GM19395 (cell line): ENCODE measurements around the gene CPSF4.

ENCODE experiments used
- ATAC-seq: cut with Tn5 transposase; IDR thresholded peaks from one replicate; pipeline ENCODE4 v1.9.1; 2021; ENCODE audit warnings: mild to moderate bottlenecking, moderate library complexity; ENCODE audit not compliant: unreplicated experiment

CPSF4 gene

DNA sequence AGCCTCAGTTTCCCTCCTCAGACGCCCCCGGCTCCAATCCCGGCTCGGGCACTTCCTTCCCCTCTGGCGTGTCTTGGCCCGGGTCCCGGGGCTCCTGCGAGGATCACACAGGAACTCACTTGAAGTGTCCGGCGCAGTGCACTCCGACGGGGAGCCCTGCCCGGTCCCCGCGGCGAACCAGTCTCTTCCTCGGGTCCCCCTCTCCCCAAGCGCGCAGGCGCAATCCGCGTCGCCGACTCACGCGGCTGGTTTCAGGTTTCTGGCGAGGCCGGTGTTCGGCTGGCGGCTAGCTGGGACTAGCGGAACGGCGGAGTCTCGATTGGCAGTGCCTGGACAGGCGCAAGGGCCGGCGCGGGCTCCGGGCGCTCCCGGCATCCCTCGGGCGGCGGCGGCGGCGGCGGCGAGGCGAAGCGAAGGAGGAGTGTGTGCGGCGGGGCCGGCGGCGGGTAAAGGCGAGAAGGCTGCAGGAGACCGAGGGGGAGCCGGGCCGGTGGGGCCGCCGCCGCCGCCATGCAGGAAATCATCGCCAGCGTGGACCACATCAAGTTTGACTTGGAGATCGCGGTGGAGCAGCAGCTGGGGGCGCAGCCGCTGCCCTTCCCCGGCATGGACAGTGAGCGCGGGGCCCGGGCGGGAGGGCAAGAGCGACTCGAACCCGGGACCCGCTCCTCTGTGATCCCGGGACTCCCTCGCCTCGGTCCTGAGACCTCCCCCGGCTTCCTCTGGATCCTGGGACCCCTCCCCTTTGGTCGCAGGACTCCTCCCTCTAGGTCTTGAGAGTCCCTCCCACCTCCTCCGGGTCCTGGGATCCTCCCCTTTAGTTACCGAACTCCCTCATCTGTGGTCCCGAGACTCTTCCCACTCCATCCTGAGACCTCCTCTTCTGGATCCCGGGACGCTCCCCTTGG lies at the start of gene CPSF4, which contains the start of gene PTCD1:
Gene CPSF4, plus strand, starts transcription at position 371 of the 908 bp plus-strand sequence. Its CDS starts 140 bp downstream, at position 511.
Gene PTCD1, minus strand, starts transcription at position 226 of the 908 bp plus-strand sequence. CDS start 3,556 bp downstream, outside the sequence.
- ATAC-seq: peak; percentile 91

- no peak for ATAC-seq
Observed at GRCh38 chr7:99389772-99390171, 49.0 kb upstream of the CPSF4 start.

GRCh38 chr7:99390941-99391602 lies 47.7 kb upstream of the CPSF4 start:
- no peak for ATAC-seq

DNA sequence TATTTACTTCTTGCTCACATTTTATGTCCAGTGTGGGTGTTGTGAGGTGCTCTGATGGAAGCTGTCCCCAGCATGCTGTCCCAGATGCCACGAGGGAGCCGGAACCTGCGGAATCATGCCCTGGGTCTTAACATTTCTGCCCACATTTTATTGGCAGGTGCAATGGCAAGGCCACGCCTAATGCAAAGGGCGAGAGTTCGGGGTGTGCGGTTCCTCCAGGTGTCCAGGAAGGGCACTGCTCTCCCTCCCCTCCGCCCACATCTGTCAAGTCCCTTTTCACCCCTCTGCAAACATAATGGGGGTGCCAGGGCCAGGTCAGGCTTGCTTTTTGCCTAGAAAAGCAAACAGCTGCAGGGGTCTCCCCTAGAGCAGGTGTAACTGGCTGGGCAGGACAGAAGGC lies 46.7 kb upstream of the CPSF4 start:
- ATAC-seq: no peak

DNA sequence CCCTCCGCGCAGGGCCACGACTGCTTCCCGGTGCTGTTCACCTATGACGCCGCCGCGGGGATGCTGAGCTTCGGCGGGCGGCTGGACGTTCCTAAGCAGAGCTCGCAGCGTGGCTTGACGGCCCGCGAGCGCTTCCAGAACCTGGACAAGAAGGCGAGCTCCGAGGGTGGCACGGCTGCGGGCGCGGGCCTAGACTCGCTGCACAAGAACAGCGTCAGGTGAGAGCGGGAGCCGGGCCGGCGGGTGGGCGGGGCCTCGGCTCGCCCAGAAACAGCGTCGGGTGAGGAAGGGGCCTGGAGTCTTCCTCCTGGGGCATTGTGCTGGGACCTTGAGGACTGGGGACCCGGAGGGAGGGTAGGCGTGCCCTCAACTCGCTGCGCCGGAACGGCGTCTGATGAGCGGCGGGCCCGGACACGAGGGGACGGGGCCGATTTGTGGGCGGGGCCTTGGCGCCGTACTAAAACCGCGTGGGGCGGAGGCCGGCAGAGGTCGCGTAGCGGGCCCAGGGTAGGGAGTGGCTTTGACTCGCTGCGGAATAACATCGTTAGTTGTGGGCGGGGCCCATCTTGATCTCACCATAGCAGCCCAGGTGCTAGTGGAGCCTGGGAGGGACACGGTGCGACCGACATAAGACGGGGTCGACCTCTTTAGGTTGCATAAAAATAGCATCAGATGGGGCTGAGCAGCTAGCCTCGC lies 45.9 kb upstream of the CPSF4 start:
- ATAC-seq: peak; percentile 71

DNA sequence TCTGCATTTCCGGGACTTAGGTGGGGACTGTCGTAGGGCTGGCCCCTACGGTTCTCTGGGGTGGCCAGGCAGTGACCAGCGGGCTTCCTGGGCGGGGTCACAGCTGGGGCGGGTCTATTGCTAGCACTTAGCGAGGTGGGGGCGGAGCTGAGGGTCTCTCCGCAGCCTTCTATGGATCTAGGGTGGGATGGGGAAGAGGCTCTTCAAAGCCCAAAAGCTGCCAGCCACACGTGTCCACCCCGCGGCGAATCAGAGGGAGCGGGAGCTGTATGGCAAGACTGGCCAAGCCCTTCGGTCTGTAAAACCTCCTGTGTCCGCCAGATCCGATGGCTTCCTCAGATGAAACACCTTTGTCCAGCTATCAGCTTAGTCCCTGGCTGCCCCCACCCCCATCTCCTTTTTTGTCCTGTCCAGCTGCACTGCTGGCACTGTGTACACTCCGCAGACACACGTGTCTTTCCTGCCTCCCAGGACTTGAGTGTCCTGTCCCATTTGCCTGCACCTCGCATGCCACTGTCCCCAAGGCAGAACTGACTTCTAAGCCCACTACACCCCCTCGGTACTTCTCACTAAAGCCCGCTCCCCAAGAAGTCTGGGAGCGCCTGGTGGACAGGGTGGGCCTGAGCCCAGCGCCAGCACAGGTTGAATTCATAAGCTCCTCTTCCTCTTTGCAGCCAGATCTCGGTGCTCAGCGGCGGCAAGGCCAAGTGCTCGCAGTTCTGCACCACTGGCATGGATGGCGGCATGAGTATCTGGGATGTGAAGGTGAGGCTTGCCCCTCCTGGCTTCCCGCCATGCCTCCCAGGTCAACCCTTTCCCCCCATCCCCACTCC lies 45.2 kb upstream of the CPSF4 start:
- ATAC-seq: no peak

DNA sequence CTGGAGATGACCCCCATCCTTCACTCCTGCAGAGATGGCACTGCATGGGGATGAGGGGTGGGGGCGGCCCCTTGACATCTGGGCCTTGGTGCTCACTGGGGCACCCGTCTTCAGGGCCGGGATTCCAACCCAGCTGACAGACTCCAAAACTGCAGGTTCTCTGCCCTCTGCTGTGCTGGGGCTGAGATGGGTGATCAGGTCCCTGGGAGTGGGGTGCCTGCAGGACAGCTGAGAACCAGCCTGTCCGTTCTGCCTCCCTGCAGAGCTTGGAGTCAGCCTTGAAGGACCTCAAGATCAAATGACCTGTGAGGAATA lies 44.6 kb upstream of the CPSF4 start:
- ATAC-seq: no peak

DNA sequence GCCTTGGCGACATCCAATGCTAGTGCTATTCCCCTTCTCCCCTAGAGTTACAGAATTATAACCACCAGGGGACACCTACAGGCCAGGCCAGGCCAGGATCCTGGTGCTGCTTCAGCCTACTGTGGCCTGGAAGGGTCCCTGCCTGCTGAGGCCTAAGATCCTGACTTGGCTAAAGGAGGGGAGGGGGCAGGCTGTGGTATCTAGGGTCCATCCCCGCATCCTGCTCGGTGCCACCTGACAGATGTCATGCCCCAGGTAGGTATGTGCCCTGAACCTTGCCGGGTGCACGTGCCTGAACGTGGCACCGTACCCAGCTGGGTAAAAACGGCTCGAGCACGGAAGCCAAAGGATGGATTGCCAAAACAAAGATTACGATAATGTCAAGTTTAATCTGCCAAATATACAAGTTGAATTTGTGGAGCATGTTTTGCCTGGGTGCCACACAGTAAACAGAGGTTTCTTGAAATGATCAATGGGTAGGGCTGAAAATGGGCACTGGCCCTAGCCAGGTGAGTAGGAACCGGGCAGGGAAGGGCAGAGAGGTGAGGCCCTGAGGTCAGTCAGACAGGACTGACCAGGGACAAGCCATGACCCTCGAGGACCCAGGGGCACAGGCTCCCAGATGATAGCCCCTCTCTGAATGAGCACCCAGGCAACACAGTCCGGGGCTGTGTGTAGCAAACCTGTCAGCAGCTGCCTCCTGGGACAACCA lies 43.0 kb upstream of the CPSF4 start:
- no peak for ATAC-seq

DNA sequence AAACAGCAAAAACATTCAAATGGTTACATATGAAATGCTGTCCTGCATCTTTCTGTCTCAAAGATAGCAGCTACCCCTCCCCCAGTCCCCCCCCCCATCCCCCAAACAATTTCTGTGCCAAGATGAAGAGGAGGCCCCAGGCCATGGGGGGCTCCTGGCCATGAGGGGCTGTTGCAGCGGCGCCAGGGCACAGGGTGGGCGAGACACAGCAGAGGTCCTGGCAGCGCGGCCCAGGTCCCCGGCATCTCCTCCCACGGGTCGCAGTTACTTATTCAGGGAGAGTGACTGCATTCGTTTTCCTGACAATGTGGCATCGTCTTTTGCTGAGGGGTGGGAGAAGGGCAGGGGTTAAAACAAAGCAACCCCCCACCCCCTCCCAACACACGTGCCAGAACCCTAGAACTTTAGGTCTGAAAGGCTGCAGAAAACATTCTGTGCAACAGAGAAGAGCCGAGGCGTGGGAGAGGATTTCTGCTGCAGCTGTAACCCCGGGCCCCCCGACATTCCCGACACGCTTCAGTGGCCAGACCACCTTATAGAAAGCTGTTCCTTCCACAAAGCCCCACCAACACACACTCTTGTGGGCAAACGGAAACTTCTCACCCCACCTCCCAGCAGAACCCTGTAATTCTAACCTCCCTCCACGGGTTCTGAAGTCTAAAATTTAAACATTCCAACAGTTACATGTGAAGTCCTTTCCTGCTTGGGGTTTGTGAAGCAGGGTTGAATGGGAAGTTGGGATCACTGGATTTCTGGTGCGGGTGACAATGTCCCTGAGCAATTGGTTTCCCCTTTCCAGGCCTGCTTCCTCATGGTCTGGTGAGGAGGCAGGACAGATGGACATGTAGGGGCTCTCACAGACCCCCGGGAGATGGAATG lies 42.1 kb upstream of the CPSF4 start:
- no peak for ATAC-seq

GRCh38 chr7:99397297-99397983 lies 41.3 kb upstream of the CPSF4 start:
- ATAC-seq: no peak

GRCh38 chr7:99398891-99399445 lies 39.8 kb upstream of the CPSF4 start:
- ATAC-seq: no peak

- ATAC-seq: no peak
Observed at GRCh38 chr7:99399597-99399996, 39.1 kb upstream of the CPSF4 start.

DNA sequence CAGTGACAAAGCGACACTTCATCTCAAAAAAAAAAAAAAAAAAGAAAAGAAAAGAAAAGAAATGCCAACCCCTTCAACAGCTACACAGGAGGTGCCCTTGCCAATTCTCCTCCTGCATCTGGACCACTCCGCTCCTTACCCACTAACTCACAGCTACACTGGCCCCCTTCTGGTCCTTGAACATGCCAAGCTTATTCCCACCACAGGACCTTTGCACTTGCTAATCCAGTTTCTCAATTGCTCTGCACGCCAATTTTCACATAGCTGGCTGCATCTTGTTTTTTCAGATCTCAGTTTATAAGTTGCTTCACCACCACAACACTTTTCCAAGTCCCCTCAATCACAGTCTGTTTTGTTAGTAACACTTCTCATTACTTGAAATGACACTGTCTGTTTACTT lies 35.9 kb upstream of the CPSF4 start:
- ATAC-seq: no peak

- no peak for ATAC-seq
Observed at GRCh38 chr7:99403764-99404163, 35.0 kb upstream of the CPSF4 start.

DNA sequence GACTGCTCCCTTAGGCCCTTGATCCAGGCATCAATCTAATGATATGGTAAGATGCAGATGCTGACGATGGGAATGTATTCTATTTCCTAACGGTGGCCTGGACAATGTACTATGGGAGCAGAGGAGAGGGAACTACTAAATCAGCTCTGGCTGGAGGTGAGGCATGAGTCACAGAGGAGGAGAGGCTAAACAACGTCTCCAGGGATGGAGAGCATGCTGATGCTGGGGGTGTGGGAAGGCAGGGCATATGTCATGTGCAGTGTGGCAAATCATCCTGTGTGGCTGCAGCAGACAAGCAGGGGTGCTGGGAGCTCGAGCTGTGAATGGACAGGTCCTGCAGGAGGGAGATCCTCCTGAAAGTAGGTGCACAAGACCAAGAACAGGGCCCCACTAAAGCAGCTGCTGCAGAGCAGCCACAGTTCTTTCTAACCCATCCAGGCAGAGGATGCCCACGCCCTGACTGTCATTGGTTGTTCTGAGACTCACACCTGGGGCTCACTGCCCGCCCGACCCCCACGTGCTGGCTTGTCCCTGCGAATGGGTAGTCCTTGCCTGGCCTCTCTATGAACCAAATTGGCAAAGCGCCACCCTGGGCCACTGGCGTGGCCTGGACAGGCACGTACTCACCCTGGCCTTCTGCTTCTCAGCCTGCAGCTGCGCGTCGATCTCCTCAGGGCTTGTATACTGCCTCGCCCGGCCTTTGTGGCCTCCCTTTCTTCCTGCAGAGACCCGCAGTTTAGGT lies 34.3 kb upstream of the CPSF4 start:
- no peak for ATAC-seq

DNA sequence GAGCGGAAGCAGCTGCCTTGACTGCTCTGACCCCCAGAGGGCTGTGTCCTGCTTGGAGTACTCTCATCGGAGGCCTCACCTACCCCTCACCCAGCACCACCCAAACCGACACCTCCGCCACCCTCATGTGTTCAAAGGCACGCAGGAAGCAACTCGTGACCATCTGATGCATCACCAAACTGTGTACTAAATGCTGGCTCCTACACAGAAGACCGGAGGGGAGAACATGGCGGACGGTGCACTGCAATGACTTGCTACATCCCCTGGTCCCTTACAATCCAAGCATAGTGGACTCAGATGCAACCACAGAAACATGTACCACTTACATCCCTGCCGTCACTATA lies 33.8 kb upstream of the CPSF4 start:
- no peak for ATAC-seq

GRCh38 chr7:99406557-99406956 lies 32.2 kb upstream of the CPSF4 start:
- ATAC-seq: no peak
